NCI-H69 (cell line): ENCODE results near the gene DYNC1H1.
"Not testable (repeated sequence)": the region's sequence is repeated elsewhere in the genome, so short reads cannot be mapped to it uniquely, and the experiment has no call there.

ENCODE experiments used
- DNase-seq: peaks from one replicate; lab custom pipeline; 2025; lab: John Stamatoyannopoulos, UW

The DYNC1H1 gene

GRCh38 chr14:101965181-101965544, 790 bp downstream of the DYNC1H1 start:
- DNase-seq, result peak; percentile 73

GRCh38 chr14:101965770-101966722, 1.7 kb downstream of the DYNC1H1 start:
- DNase-seq, result peak; percentile 65

- DNase-seq, result no peak
These were observed 2.4 kb downstream of the DYNC1H1 start for GRCh38 chr14:101966742-101967141.

- no peak for DNase-seq
These were observed 3.8 kb downstream of the DYNC1H1 start for GRCh38 chr14:101968186-101968585.

- no peak for DNase-seq
These were observed 5.1 kb downstream of the DYNC1H1 start for GRCh38 chr14:101969481-101969880.

GRCh38 chr14:101970830-101971400, 6.5 kb downstream of the DYNC1H1 start:
- no peak for DNase-seq

GRCh38 chr14:101971458-101971857, 7.1 kb downstream of the DYNC1H1 start:
- DNase-seq, result not testable (repeated sequence)

- peak; percentile 74 for DNase-seq
These were observed 7.9 kb downstream of the DYNC1H1 start for GRCh38 chr14:101972126-101972866.

- DNase-seq, result no peak
These were observed 9.0 kb downstream of the DYNC1H1 start for GRCh38 chr14:101973356-101973755.

- no peak for DNase-seq
These were observed 10.9 kb downstream of the DYNC1H1 start for GRCh38 chr14:101975231-101975630.

GRCh38 chr14:101977311-101978071, 13.1 kb downstream of the DYNC1H1 start:
- DNase-seq, result no peak

- DNase-seq, result no peak
These were observed 15.3 kb downstream of the DYNC1H1 start for GRCh38 chr14:101979666-101980065.

GRCh38 chr14:101980251-101980650, 15.9 kb downstream of the DYNC1H1 start:
- no peak for DNase-seq

GRCh38 chr14:101980700-101981099, 16.3 kb downstream of the DYNC1H1 start:
- DNase-seq, result no peak

- DNase-seq, result no peak
These were observed 18.2 kb downstream of the DYNC1H1 start for GRCh38 chr14:101982621-101983020.

GRCh38 chr14:101984831-101985230, 20.5 kb downstream of the DYNC1H1 start:
- not testable (repeated sequence) for DNase-seq

GRCh38 chr14:101985957-101986356, 21.6 kb downstream of the DYNC1H1 start:
- no peak for DNase-seq

- DNase-seq, result no peak
These were observed 22.6 kb downstream of the DYNC1H1 start for GRCh38 chr14:101986953-101987352.

GRCh38 chr14:101988377-101988776, 24.0 kb downstream of the DYNC1H1 start:
- no peak for DNase-seq

GRCh38 chr14:101991352-101991751, 27.0 kb downstream of the DYNC1H1 start:
- peak; percentile 21 for DNase-seq

GRCh38 chr14:101992708-101993107, 28.3 kb downstream of the DYNC1H1 start:
- no peak for DNase-seq
